GM19193 (cell line): ENCODE results near the gene PKM.

Experiments used
- POLR2A ChIP-seq: IDR thresholded peaks from 4 replicates; pipeline ENCODE4 v1.6.1; 2011; ENCODE audit not compliant: insufficient read depth, insufficient read length; ENCODE audit errors: extremely low read depth

PKM gene

GRCh38 chr15:72176743-72177142 is 54.2 kb downstream of the PKM start:
- no peak for TF ChIP-seq POLR2A

- TF ChIP-seq POLR2A, result no peak
These were observed 54.8 kb downstream of the PKM start for GRCh38 chr15:72176159-72176558.

- TF ChIP-seq POLR2A, result no peak
These were observed 55.6 kb downstream of the PKM start for GRCh38 chr15:72175186-72176044.

- no peak for TF ChIP-seq POLR2A
These were observed 56.3 kb downstream of the PKM start for GRCh38 chr15:72174551-72175165.

GRCh38 chr15:72173864-72174550 is 57.0 kb downstream of the PKM start:
- no peak for TF ChIP-seq POLR2A

- TF ChIP-seq POLR2A, result no peak
These were observed 57.6 kb downstream of the PKM start for GRCh38 chr15:72173401-72173800.

- no peak for TF ChIP-seq POLR2A
These were observed 58.2 kb downstream of the PKM start for GRCh38 chr15:72172796-72173195.

GRCh38 chr15:72170691-72171090 is 60.3 kb downstream of the PKM start:
- no peak for TF ChIP-seq POLR2A

GRCh38 chr15:72169921-72170611 is 60.9 kb downstream of the PKM start:
- TF ChIP-seq POLR2A, result no peak

- no peak for TF ChIP-seq POLR2A
These were observed 61.6 kb downstream of the PKM start for GRCh38 chr15:72169236-72169920.

GRCh38 chr15:72168808-72169190 is 62.2 kb downstream of the PKM start:
- TF ChIP-seq POLR2A, result no peak

- TF ChIP-seq POLR2A, result no peak
These were observed 62.7 kb downstream of the PKM start for GRCh38 chr15:72168131-72168807.

- TF ChIP-seq POLR2A, result no peak
These were observed 63.5 kb downstream of the PKM start for GRCh38 chr15:72167445-72167844.
